MG63 (cell line): ENCODE results near the gene DIAPH2. TPM values are rescaled to one million over a fixed set of nuclear protein-coding genes. Genes with fewer than 3 reads are reported as not detected.
"Not testable (repeated sequence)": the region's sequence is repeated elsewhere in the genome, so short reads cannot be mapped to it uniquely, and the experiment has no call there.

Source experiments
- DNase-seq: peaks from one replicate; pipeline ENCODE4 v3.0.0-alpha.2; 2020
- H3K27me3 ChIP-seq: fragments of 250-450 bp; sonication (Bioruptor Pico); 2 replicates; pipeline ENCODE4 v1.5.1; 2020; ENCODE audit warnings: mild to moderate bottlenecking, moderate library complexity
- H3K36me3 ChIP-seq: fragments of 250-450 bp; sonication (Bioruptor Pico); 2 replicates; pipeline ENCODE4 v1.5.1; 2020; ENCODE audit warnings: mild to moderate bottlenecking, moderate library complexity
- H3K4me3 ChIP-seq: fragments of 250-450 bp; sonication (Bioruptor Pico); 2 replicates; pipeline ENCODE4 v1.5.1; 2020; ENCODE audit warnings: mild to moderate bottlenecking, moderate library complexity
- H3K9me3 ChIP-seq: fragments of 250-450 bp; sonication (Bioruptor Pico); 2 replicates; pipeline ENCODE4 v1.5.1; 2020; ENCODE audit warnings: mild to moderate bottlenecking, moderate library complexity
- total RNA-seq: library from RNA; depleted of rRNA; stranded (reverse); fragments of >200 nt; shearing (Covaris generic); gene quantifications from 2 replicates; pipeline ENCODE4 v1.2.3, GENCODE V29; 2014; ENCODE audit warnings: low replicate concordance

DIAPH2 gene
- total RNA-seq, 1 experiment from 2014 or later = 8.4 TPM

GRCh38 chrX:96763608-96764007 is 79.0 kb downstream of the DIAPH2 start:
- DNase-seq = no peak
- Histone ChIP-seq H3K36me3 (no peaks in the 10 kb centered on the region), H3K9me3 (no peaks in the 10 kb centered on the region), H3K4me3 (no peak overlapping the region), H3K27me3 (no peaks in the 10 kb centered on the region)

- H3K36me3 ChIP-seq = no peaks in the 10 kb centered on the region
- H3K27me3 ChIP-seq = no peaks in the 10 kb centered on the region
- no peak overlapping the region for H3K4me3 ChIP-seq
- no peaks in the 10 kb centered on the region for H3K9me3 ChIP-seq
- DNase-seq = no peak
Observed at GRCh38 chrX:96764864-96765263, 80.2 kb downstream of the DIAPH2 start.

- DNase-seq = no peak
- Histone ChIP-seq H3K4me3 (no peak overlapping the region), H3K36me3 (no peaks in the 10 kb centered on the region), H3K9me3 (no peaks in the 10 kb centered on the region), H3K27me3 (no peaks in the 10 kb centered on the region)
Observed at GRCh38 chrX:96770315-96770714, 85.7 kb downstream of the DIAPH2 start.

- H3K27me3 ChIP-seq = no peaks in the 10 kb centered on the region
Observed at GRCh38 chrX:96771486-96771885, 86.8 kb downstream of the DIAPH2 start.

GRCh38 chrX:96774116-96774515 is 89.5 kb downstream of the DIAPH2 start:
- no peak for DNase-seq
- Histone ChIP-seq H3K9me3 (no peaks in the 10 kb centered on the region), H3K27me3 (no peaks in the 10 kb centered on the region), H3K4me3 (no peak overlapping the region), H3K36me3 (no peaks in the 10 kb centered on the region)

More at GRCh38 chrX:96771486-96771885, 86.8 kb downstream of the DIAPH2 start:
- no peak for DNase-seq
- no peaks in the 10 kb centered on the region for H3K9me3 ChIP-seq
- H3K4me3 ChIP-seq = no peak overlapping the region
- no peaks in the 10 kb centered on the region for H3K36me3 ChIP-seq

- Histone ChIP-seq H3K4me3 (no peak overlapping the region), H3K27me3 (no peaks in the 10 kb centered on the region), H3K36me3 (no peaks in the 10 kb centered on the region), H3K9me3 (no peaks in the 10 kb centered on the region)
- no peak for DNase-seq
Observed at GRCh38 chrX:96776966-96777365, 92.3 kb downstream of the DIAPH2 start.

- Histone ChIP-seq H3K36me3 (no peaks in the 10 kb centered on the region), H3K4me3 (no peak overlapping the region), H3K27me3 (no peaks in the 10 kb centered on the region), H3K9me3 (no peaks in the 10 kb centered on the region)
- DNase-seq = peak; percentile 9
Observed at GRCh38 chrX:96791559-96791958, 106.9 kb downstream of the DIAPH2 start.

- H3K27me3 ChIP-seq = no peaks in the 10 kb centered on the region
- no peak overlapping the region for H3K4me3 ChIP-seq
- DNase-seq = no peak
- H3K36me3 ChIP-seq = no peaks in the 10 kb centered on the region
- no peaks in the 10 kb centered on the region for H3K9me3 ChIP-seq
Observed at GRCh38 chrX:96792047-96792446, 107.4 kb downstream of the DIAPH2 start.

GRCh38 chrX:96798982-96799381 is 114.3 kb downstream of the DIAPH2 start:
- Histone ChIP-seq H3K9me3 (no peaks in the 10 kb centered on the region), H3K36me3 (no peaks in the 10 kb centered on the region), H3K4me3 (no peak overlapping the region), H3K27me3 (no peaks in the 10 kb centered on the region)
- no peak for DNase-seq

GRCh38 chrX:96807318-96807717 is 122.7 kb downstream of the DIAPH2 start:
- H3K9me3 ChIP-seq = no peaks in the 10 kb centered on the region

GRCh38 chrX:96820935-96821334 is 136.3 kb downstream of the DIAPH2 start:
- Histone ChIP-seq H3K4me3 (no peak overlapping the region), H3K36me3 (no peaks in the 10 kb centered on the region), H3K9me3 (no peaks in the 10 kb centered on the region), H3K27me3 (no peaks in the 10 kb centered on the region)
- DNase-seq = no peak

More at GRCh38 chrX:96807318-96807717, 122.7 kb downstream of the DIAPH2 start:
- DNase-seq = no peak
- Histone ChIP-seq H3K27me3 (no peaks in the 10 kb centered on the region), H3K36me3 (no peaks in the 10 kb centered on the region), H3K4me3 (no peak overlapping the region)

GRCh38 chrX:96824166-96824565 is 139.5 kb downstream of the DIAPH2 start:
- no peak overlapping the region for H3K4me3 ChIP-seq
- H3K27me3 ChIP-seq = no peaks in the 10 kb centered on the region
- no peak for DNase-seq
- H3K9me3 ChIP-seq = no peaks in the 10 kb centered on the region
- no peaks in the 10 kb centered on the region for H3K36me3 ChIP-seq

GRCh38 chrX:96833333-96833732 is 148.7 kb downstream of the DIAPH2 start:
- DNase-seq = no peak
- H3K36me3 ChIP-seq = no peaks in the 10 kb centered on the region
- H3K4me3 ChIP-seq = no peak overlapping the region
- H3K27me3 ChIP-seq = no peaks in the 10 kb centered on the region
- H3K9me3 ChIP-seq = no peaks in the 10 kb centered on the region

- no peak for DNase-seq
- H3K27me3 ChIP-seq = no peaks in the 10 kb centered on the region
- no peaks in the 10 kb centered on the region for H3K36me3 ChIP-seq
- no peak overlapping the region for H3K4me3 ChIP-seq
- H3K9me3 ChIP-seq = no peaks in the 10 kb centered on the region
Observed at GRCh38 chrX:96834137-96834536, 149.5 kb downstream of the DIAPH2 start.

- Histone ChIP-seq H3K27me3 (no peaks in the 10 kb centered on the region), H3K4me3 (no peak overlapping the region), H3K9me3 (no peaks in the 10 kb centered on the region), H3K36me3 (no peaks in the 10 kb centered on the region)
- DNase-seq = no peak
Observed at GRCh38 chrX:96835660-96836289, 151.1 kb downstream of the DIAPH2 start.

GRCh38 chrX:96837808-96838207 is 153.2 kb downstream of the DIAPH2 start:
- Histone ChIP-seq H3K36me3 (no peaks in the 10 kb centered on the region), H3K4me3 (no peak overlapping the region), H3K9me3 (no peaks in the 10 kb centered on the region), H3K27me3 (no peaks in the 10 kb centered on the region)
- no peak for DNase-seq

- no peak for DNase-seq
- Histone ChIP-seq H3K4me3 (no peak overlapping the region), H3K36me3 (no peaks in the 10 kb centered on the region), H3K27me3 (no peaks in the 10 kb centered on the region), H3K9me3 (no peaks in the 10 kb centered on the region)
Observed at GRCh38 chrX:96838537-96838936, 153.9 kb downstream of the DIAPH2 start.

- Histone ChIP-seq H3K27me3 (no peaks in the 10 kb centered on the region), H3K9me3 (no peaks in the 10 kb centered on the region), H3K36me3 (no peaks in the 10 kb centered on the region), H3K4me3 (no peak overlapping the region)
- DNase-seq = no peak
Observed at GRCh38 chrX:96841325-96841724, 156.7 kb downstream of the DIAPH2 start.

GRCh38 chrX:96841866-96842265 is 157.2 kb downstream of the DIAPH2 start:
- H3K4me3 ChIP-seq, H3K9me3 ChIP-seq, H3K36me3 ChIP-seq, H3K27me3 ChIP-seq, DNase-seq: not testable (repeated sequence)
